Neuron (in vitro differentiated cells): Measurements from ENCODE around the gene CLK2.

Experiments used
- H2AFZ ChIP-seq: one replicate; pipeline ENCODE4 v1.6.1; 2013; ENCODE audit warnings: low read depth, mild to moderate bottlenecking, inconsistent platforms, low read length, moderate library complexity
- H3K27me3 ChIP-seq: one replicate; pipeline ENCODE4 v1.6.1; 2013; ENCODE audit warnings: low read length; ENCODE audit not compliant: insufficient read depth
- H3K36me3 ChIP-seq: one replicate; pipeline ENCODE4 v1.6.1; 2013; ENCODE audit warnings: low read length; ENCODE audit not compliant: insufficient read depth
- H3K4me1 ChIP-seq: one replicate; pipeline ENCODE4 v1.6.1; 2013; ENCODE audit warnings: low read length; ENCODE audit not compliant: insufficient read depth
- H3K4me3 ChIP-seq: 2 replicates; pipeline ENCODE4 v1.5.1; 2013; ENCODE audit warnings: mild to moderate bottlenecking, low read length, moderate library complexity
- H3K9me3 ChIP-seq: one replicate; pipeline ENCODE4 v1.6.1; 2013; ENCODE audit warnings: low read length

Gene CLK2

GRCh38 chr1:155307247-155307740 lies 34.0 kb upstream of the CLK2 start:
- peaks cover 14% of the 10 kb centered on the region for H3K36me3 ChIP-seq

GRCh38 chr1:155305881-155306391 lies 32.6 kb upstream of the CLK2 start:
- peaks cover 5% of the 10 kb centered on the region for H3K36me3 ChIP-seq
- no peaks in the 10 kb centered on the region for H3K9me3 ChIP-seq
- H3K27me3 ChIP-seq, result no peaks in the 10 kb centered on the region
- peaks cover 15% of the 10 kb centered on the region for H3K4me1 ChIP-seq
- H3K4me3 ChIP-seq, result no peak overlapping the region
- H2AFZ ChIP-seq, result no peak overlapping the region

More at GRCh38 chr1:155307247-155307740, 34.0 kb upstream of the CLK2 start:
- H3K4me1 ChIP-seq, result peaks cover 17% of the 10 kb centered on the region
- no peaks in the 10 kb centered on the region for H3K9me3 ChIP-seq
- H3K4me3 ChIP-seq, result no peak overlapping the region
- no peaks in the 10 kb centered on the region for H3K27me3 ChIP-seq
- no peak overlapping the region for H2AFZ ChIP-seq

- no peak overlapping the region for H3K4me3 ChIP-seq
- H2AFZ ChIP-seq, result no peak overlapping the region
- no peaks in the 10 kb centered on the region for H3K9me3 ChIP-seq
- H3K4me1 ChIP-seq, result peaks cover 4% of the 10 kb centered on the region
- no peaks in the 10 kb centered on the region for H3K27me3 ChIP-seq
- no peaks in the 10 kb centered on the region for H3K36me3 ChIP-seq
Observed at GRCh38 chr1:155304558-155305063, 31.3 kb upstream of the CLK2 start.

- no peak within 1 kb of the TSS for H2AFZ ChIP-seq
- H3K9me3 ChIP-seq, result no peaks in the 10 kb centered on the region
- H3K4me3 ChIP-seq, result no peak within 1 kb of the TSS
- H3K4me1 ChIP-seq, result peaks cover 7% of the 10 kb centered on the region
- H3K27me3 ChIP-seq, result no peaks in the 10 kb centered on the region
- H3K36me3 ChIP-seq, result no peaks in the 10 kb centered on the region
Observed at GRCh38 chr1:155301342-155301841, 28.1 kb upstream of the CLK2 start, which contains the start of gene PKLR. Gene PKLR, minus strand, starts transcription at chr1:155301438. Its CDS starts 43 bp downstream, at chr1:155301395.

- peaks cover 7% of the 10 kb centered on the region for H3K4me1 ChIP-seq
- no peaks in the 10 kb centered on the region for H3K36me3 ChIP-seq
- no peak overlapping the region for H2AFZ ChIP-seq
Observed at GRCh38 chr1:155300553-155301329, 27.4 kb upstream of the CLK2 start.

GRCh38 chr1:155300024-155300423 lies 26.7 kb upstream of the CLK2 start:
- no peaks in the 10 kb centered on the region for H3K36me3 ChIP-seq
- H3K9me3 ChIP-seq, result peaks cover 6% of the 10 kb centered on the region
- H2AFZ ChIP-seq, result no peak overlapping the region
- no peak overlapping the region for H3K4me3 ChIP-seq
- peaks cover 7% of the 10 kb centered on the region for H3K4me1 ChIP-seq
- peaks cover 10% of the 10 kb centered on the region for H3K27me3 ChIP-seq

More at GRCh38 chr1:155300553-155301329, 27.4 kb upstream of the CLK2 start:
- H3K9me3 ChIP-seq, result peaks cover 3% of the 10 kb centered on the region
- no peak overlapping the region for H3K4me3 ChIP-seq
- peaks cover 2% of the 10 kb centered on the region for H3K27me3 ChIP-seq

- Histone ChIP-seq H3K4me3 (no peak overlapping the region), H3K4me1 (peaks cover 7% of the 10 kb centered on the region), H3K36me3 (no peaks in the 10 kb centered on the region), H3K9me3 (peaks cover 15% of the 10 kb centered on the region), H3K27me3 (peaks cover 22% of the 10 kb centered on the region), H2AFZ (no peak overlapping the region)
Observed at GRCh38 chr1:155297384-155297783, 24.1 kb upstream of the CLK2 start.

GRCh38 chr1:155296661-155297060 lies 23.4 kb upstream of the CLK2 start:
- Histone ChIP-seq H3K4me1 (peaks cover 7% of the 10 kb centered on the region), H3K36me3 (no peaks in the 10 kb centered on the region), H2AFZ (no peak overlapping the region), H3K4me3 (no peak overlapping the region), H3K9me3 (peaks cover 15% of the 10 kb centered on the region), H3K27me3 (peaks cover 22% of the 10 kb centered on the region)

GRCh38 chr1:155295942-155296267 lies 22.6 kb upstream of the CLK2 start:
- no peak overlapping the region for H2AFZ ChIP-seq
- no peak overlapping the region for H3K4me3 ChIP-seq
- no peaks in the 10 kb centered on the region for H3K36me3 ChIP-seq
- H3K4me1 ChIP-seq, result peaks cover 7% of the 10 kb centered on the region
- H3K27me3 ChIP-seq, result peaks cover 22% of the 10 kb centered on the region
- H3K9me3 ChIP-seq, result peaks cover 15% of the 10 kb centered on the region

GRCh38 chr1:155295183-155295941 lies 22.1 kb upstream of the CLK2 start:
- H3K4me1 ChIP-seq, result peaks cover 7% of the 10 kb centered on the region
- peaks cover 15% of the 10 kb centered on the region for H3K9me3 ChIP-seq
- no peak overlapping the region for H3K4me3 ChIP-seq
- H2AFZ ChIP-seq, result no peak overlapping the region
- peaks cover 22% of the 10 kb centered on the region for H3K27me3 ChIP-seq
- H3K36me3 ChIP-seq, result no peaks in the 10 kb centered on the region

- peaks cover 7% of the 10 kb centered on the region for H3K4me1 ChIP-seq
- H3K27me3 ChIP-seq, result peaks cover 22% of the 10 kb centered on the region
- no peaks in the 10 kb centered on the region for H3K36me3 ChIP-seq
- H3K9me3 ChIP-seq, result peaks cover 15% of the 10 kb centered on the region
- no peak overlapping the region for H2AFZ ChIP-seq
- no peak overlapping the region for H3K4me3 ChIP-seq
Observed at GRCh38 chr1:155294520-155295182, 21.3 kb upstream of the CLK2 start.

- Histone ChIP-seq H3K36me3 (peaks cover 7% of the 10 kb centered on the region), H3K27me3 (peaks cover 22% of the 10 kb centered on the region), H3K4me3 (no peak overlapping the region), H2AFZ (no peak overlapping the region), H3K9me3 (peaks cover 15% of the 10 kb centered on the region), H3K4me1 (peaks cover 7% of the 10 kb centered on the region)
Observed at GRCh38 chr1:155293086-155293749, 19.9 kb upstream of the CLK2 start.
